GM21619 (cell line): ENCODE data around the gene DYNC1LI2.

ENCODE experiments used
- ATAC-seq: cut with Tn5 transposase; IDR thresholded peaks from one replicate; pipeline ENCODE4 v1.9.1; 2021; ENCODE audit not compliant: unreplicated experiment

The DYNC1LI2 gene

GRCh38 chr16:66740533-66740932 is 10.9 kb downstream of the DYNC1LI2 start:
- ATAC-seq: no peak

DNA sequence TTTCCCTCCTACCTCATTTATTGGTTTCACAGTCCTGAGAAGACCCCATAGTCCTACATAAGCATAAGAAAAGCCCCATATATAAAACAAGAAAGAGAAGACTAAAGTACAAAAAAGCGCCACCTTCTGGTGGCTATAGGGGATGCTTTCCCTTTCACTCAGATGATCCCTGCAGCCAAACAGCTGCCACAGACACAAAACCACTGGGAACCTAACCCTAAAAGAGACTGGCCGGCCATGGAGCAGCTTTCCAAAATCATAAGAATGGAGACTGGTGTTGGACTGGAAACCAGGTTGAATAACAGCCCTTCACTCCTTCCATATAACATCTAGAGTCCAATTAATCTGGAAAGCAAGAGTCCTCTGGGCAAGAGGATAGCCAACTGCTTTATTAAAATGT is 11.4 kb downstream of the DYNC1LI2 start:
- no peak for ATAC-seq

- no peak for ATAC-seq
Measured at GRCh38 chr16:66735891-66736290, 15.5 kb downstream of the DYNC1LI2 start.

DNA sequence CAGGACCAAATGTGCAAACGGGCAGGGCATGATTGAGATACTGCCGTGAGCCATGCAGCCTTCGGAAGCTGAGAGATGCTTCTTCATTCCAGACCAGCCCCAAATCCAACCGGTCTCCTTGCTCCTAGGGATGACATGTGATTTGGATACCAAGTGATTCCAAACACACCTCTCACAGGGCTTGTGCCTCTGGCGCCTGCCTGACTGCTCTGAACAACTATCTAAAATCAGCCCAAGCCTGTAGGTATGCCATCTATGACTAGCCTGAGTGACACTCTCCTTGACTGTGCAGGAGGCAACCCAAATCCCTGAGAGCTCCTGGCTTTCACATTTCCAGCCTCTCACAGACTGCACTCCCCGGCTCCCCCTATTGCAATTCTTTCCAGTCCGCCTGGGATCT is 20.3 kb downstream of the DYNC1LI2 start:
- no peak for ATAC-seq

GRCh38 chr16:66728804-66729203 is 22.6 kb downstream of the DYNC1LI2 start:
- ATAC-seq: no peak

DNA sequence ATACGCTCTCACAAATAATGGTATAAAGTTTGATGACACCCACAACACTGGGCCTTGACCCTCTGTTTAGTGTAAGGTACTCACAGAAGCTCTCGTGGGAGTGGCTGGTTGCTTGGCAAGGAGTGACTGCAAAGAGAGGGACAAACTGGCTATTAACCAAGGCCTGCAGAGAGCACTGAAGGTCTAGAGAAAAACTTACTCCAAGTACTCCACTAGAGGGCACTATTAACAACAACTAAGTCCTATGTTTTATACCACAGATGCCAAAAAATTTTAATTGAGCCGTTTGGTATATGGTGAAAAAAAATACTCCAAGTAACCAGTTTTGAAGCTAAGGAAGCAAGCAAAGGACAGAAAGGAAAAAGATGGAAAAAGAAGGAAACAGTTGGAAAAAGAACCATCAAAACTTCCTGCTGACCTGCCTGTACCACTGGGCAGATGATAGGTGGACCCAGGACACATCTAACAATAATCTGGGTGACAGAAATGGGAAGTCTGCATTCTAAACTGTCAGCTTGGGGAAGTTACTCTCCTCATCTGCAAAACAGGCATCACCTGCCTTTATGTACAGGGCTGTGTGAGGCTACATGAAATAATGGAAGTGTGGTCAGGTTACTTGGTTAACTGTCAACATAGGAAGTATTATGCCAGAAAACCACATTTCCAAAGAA is 23.2 kb downstream of the DYNC1LI2 start:
- no peak for ATAC-seq

GRCh38 chr16:66720766-66721165 is 30.6 kb downstream of the DYNC1LI2 start:
- no peak for ATAC-seq

- no peak for ATAC-seq
Measured at GRCh38 chr16:66719246-66719645, 32.2 kb downstream of the DYNC1LI2 start.

DNA sequence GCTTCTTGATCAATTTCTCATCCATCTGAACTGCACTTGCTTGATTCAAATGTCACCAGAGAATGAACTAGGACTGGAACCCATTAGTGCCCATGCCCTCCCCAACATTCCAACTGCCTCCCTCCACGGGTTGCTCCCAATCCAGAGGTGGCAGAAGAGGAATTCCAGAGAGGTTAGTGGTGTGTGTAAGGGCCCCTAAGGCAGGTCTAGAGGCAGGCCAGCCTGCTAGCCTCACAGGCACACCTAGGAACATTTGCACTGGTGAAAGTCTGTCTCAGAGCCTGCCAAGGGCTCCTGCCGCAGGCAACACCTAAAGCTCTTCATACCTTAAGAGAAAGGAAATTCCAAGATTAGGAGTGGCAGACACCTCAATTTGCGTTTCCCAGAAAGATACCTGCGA is 33.6 kb downstream of the DYNC1LI2 start:
- ATAC-seq: no peak

DNA sequence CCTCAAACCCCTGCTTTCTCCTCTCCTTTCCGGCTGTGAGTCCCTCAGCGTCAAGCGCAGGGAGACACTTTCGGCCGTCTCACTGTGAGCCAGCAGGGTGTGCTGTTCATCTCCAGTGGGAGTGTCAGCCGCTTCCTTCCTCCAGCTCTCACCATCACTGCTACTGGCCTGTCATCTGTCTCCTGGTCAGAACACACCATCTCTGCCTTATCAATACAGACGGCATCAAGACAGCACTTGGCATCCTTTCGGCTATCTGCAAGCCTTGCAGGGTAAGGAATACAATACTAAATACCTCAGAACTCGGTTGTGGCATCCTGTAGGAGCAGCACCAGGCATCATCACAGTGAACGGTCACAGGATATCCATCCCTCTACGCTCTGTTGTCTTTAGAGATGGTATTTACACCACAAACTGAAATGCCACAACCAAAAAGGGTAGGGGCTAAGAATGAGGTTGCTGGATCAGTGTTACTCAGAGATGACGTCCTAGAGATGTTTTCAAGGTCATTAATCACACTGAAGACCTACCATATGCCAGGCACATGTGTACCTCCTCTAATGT is 34.2 kb downstream of the DYNC1LI2 start:
- no peak for ATAC-seq

GRCh38 chr16:66714654-66715307 is 36.6 kb downstream of the DYNC1LI2 start:
- no peak for ATAC-seq

- no peak for ATAC-seq
Measured at GRCh38 chr16:66714062-66714461, 37.3 kb downstream of the DYNC1LI2 start.

- ATAC-seq: no peak
Measured at GRCh38 chr16:66713076-66713475, 38.3 kb downstream of the DYNC1LI2 start.

- ATAC-seq: no peak
Measured at GRCh38 chr16:66712512-66712911, 38.9 kb downstream of the DYNC1LI2 start.

DNA sequence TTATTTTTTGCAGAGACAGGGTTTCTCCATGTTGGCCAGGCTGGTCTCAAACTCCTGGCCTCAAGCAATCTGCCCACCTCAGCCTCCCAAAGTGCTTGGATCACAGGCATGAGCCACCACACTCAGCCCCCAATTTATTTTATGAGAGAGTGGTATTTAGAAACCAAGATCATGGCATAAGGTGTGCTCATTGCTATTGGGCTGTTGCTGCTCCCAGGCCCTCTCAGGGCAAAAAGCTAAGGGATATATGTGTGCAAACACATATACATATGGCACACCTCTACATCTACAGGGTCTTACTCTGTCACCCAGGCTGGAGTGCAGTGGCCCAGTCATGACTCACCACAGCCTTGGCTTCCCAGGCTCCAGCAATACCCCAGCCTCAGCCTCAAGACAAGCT is 39.8 kb downstream of the DYNC1LI2 start:
- no peak for ATAC-seq

DNA sequence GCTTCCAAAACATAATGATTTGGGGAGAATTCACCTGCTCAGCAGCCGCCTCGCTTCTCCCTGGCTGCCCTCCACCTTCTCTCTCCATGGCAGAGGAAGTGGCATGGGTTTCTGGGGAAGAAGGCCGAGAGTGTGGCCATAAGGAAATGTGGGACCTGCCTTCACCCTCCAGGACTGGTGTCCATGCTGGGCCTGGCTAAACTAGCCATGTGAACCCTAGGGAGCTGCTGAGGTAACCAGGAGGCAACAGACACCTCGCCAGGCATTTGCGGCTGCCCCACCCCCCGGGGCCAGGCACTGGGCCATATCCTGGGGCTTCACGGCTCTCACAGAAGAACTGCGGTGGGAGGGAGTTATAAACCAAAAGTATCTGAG is 44.9 kb downstream of the DYNC1LI2 start:
- no peak for ATAC-seq

GRCh38 chr16:66705790-66706505 is 45.5 kb downstream of the DYNC1LI2 start:
- no peak for ATAC-seq

DNA sequence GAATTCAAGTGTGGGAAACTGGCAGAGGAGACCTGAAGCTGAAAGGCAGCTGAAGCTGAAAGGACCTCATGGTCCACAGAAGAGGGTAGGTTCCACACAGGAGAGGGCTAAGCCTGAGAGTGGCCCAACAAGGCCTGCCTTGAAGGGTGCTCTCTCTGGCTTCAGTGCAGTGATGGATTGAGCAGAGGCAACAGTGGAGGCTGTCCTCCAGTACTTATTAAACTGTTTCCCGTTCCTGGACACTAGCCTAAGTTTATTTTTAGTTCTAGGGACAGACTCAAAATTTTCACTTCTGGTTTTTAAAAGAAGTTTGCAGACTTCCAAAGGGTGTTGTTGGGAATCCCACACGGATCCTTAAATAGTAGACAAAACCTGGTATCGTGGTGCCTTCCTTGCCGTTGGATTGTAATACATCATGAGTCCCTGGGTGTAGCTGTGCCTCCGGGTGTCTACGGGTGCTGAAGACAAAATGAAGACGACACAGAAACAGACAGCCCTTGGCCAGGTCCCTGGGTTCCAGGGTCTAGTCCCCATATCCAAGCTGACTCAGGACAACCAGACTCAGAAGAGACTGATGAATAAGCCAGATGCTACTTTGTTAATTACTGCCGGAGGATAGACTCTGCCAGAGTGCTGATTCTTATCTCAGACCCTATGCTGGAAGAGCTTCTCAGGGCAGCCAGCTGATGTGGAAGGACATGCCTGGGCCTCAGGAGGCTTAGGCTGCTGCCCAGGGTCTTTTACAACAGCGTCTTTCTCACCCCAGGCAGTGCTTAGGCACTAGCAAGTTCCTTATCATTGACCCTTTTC is 47.8 kb downstream of the DYNC1LI2 start:
- ATAC-seq: no peak

DNA sequence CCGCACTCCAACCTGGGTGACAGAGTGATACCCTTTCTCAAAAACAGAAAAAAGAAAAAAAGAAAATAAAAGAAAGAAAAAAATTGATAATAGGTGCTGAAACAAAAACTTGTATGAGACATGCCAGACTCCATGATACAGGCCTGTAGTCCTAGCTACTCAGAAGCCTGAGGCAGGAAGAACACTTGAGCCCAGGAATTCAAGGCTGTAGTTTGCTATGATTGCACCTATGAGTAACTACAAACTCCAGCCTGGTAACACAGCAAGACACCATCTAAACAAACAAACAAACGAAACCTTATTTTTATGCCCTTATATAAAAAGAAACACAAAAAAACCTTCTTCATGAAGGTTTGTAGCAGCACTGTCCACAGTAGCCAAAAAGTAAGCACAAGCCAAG is 49.9 kb downstream of the DYNC1LI2 start:
- ATAC-seq: no peak

- ATAC-seq: no peak
Measured at GRCh38 chr16:66701026-66701425, 50.4 kb downstream of the DYNC1LI2 start.

- ATAC-seq: no peak
Measured at GRCh38 chr16:66699898-66700297, 51.5 kb downstream of the DYNC1LI2 start.
